Kidney (tissue), 14 donors: ENCODE results near the gene OR10H4. TPM values are rescaled to one million over a fixed set of nuclear protein-coding genes. Genes with fewer than 3 reads are reported as not detected.
"Not testable (repeated sequence)": the region's sequence is repeated elsewhere in the genome, so short reads cannot be mapped to it uniquely, and the experiment has no call there.

Experiments used
- DNase-seq, 5 donors: peaks; one replicate each; pipeline ENCODE4 v3.0.0-alpha.2; 2013 to 2020
- FAIRE-seq: peaks from 2 replicates; lab custom pipeline; 2012; peaks lifted over from hg19 to GRCh38; lab: Jason Lieb, UNC
- H3K27ac ChIP-seq, 2 donors: one replicate each; pipeline ENCODE4 v1.7.0; 2013; ENCODE audit warnings: low read depth in 2 of 2, low read length in 2 of 2, inconsistent platforms in 1 of 2
- H3K27me3 ChIP-seq: one replicate; pipeline ENCODE4 v1.7.1; 2013; ENCODE audit warnings: low read length, inconsistent platforms; ENCODE audit not compliant: control insufficient read depth, insufficient read depth
- H3K36me3 ChIP-seq, 3 donors: one replicate each; pipeline versions ENCODE4 v1.7.0 to v1.7.1; 2013; ENCODE audit warnings: low read length in 3 of 3, control low read depth in 1 of 3, inconsistent platforms in 1 of 3; ENCODE audit not compliant: insufficient read depth in 3 of 3, control insufficient read depth in 2 of 3
- H3K4me1 ChIP-seq, 3 donors: one replicate each; pipeline versions ENCODE4 v1.7.0 to v1.7.1; 2013; ENCODE audit warnings: low read length in 3 of 3, inconsistent platforms in 1 of 3, low read depth in 1 of 3; ENCODE audit not compliant: control insufficient read depth in 2 of 3, insufficient read depth in 2 of 3
- H3K4me3 ChIP-seq, 3 donors: one replicate each; pipeline versions ENCODE4 v1.7.0 to v1.8.1; 2013; ENCODE audit warnings: low read length in 3 of 3, control low read depth in 1 of 3, inconsistent platforms in 1 of 3
- H3K9ac ChIP-seq, 3 donors: one replicate each; pipeline versions ENCODE4 v1.7.0 to v1.7.1; 2013; ENCODE audit warnings: low read length in 3 of 3, control low read depth in 1 of 3, inconsistent platforms in 1 of 3
- H3K9me3 ChIP-seq, 3 donors: one replicate each; pipeline versions ENCODE4 v1.7.0 to v1.7.1; 2013; ENCODE audit warnings: low read length in 3 of 3, control low read depth in 1 of 3, inconsistent platforms in 1 of 3; ENCODE audit not compliant: control insufficient read depth in 2 of 3, insufficient read depth in 1 of 3
- intact Hi-C: fragments of 100-400 bp; cut with DNase I; formaldehyde crosslinking; loops from one replicate; pipeline ENCODE4 v1.11.1; 2022
- polyA plus RNA-seq: library from polyadenylated mRNA; stranded (reverse); fragments of 350-450 nt; fragmentation: Illumina TruSeq; extraction: RNeasy Lipid Tissue Mini Kit (QIAGEN cat#74804); gene quantifications from one replicate; pipeline ENCODE4 v1.2.3, GENCODE V29; 2014; ENCODE audit warnings: low read depth, low replicate concordance; ENCODE audit not compliant: insufficient read depth
- total RNA-seq: library from RNA; stranded (reverse); fragmentation: NEBNext Ultra II Directional; extraction: Animal tissue kit (Norgen Biotek cat#: 25700); gene quantifications from one replicate; pipeline ENCODE4 v1.2.1, GENCODE V29; 2021
- TF ChIP-seq, protein P1 (sequence below): IDR thresholded peaks from 3 replicates; pipeline ENCODE4 v1.5.1; 2012; ENCODE audit warnings: mild to moderate bottlenecking, moderate library complexity, borderline replicate concordance; ENCODE audit not compliant: insufficient read depth; ENCODE audit errors: extremely low read depth
- donor health status: control.
- donor health status: control.
- donor health status: control.
- donor health status: control.
- donor health status: control.
- donor health status: DM: yes; HTN: yes; CAD: no.
- donor health status: Normal renal cell carcinoma (clear cell type).

OR10H4 gene
- total and polyA plus RNA-seq, 2 donors from 2014 or later: not detected

DNA sequence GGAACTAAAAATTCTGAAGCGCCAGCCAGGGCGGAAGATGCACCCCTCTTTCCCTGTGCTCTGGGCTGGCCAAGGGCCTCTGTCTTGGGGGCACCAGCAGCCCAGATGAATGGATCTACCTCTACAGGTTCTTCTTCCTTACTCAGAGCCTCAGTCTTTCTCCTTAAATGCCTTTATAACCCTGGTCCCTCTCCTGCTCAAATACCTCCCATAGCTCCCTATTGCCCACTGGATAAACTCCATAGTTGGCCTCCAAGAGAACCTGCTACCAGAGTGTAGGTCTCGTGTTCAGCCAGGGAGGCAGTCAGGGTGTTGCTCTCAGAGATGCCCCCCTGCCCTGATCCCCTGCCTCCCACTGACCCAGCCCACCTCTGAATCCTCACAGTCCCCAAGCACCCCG is 30.5 kb downstream of the OR10H4 start:
- no peak for DNase-seq
- FAIRE-seq: no peak
- peaks cover 0 to 3% (median 2%) of the 10 kb centered on the region in 3 donors for H3K9me3 ChIP-seq
- TF ChIP-seq, protein P1, sequence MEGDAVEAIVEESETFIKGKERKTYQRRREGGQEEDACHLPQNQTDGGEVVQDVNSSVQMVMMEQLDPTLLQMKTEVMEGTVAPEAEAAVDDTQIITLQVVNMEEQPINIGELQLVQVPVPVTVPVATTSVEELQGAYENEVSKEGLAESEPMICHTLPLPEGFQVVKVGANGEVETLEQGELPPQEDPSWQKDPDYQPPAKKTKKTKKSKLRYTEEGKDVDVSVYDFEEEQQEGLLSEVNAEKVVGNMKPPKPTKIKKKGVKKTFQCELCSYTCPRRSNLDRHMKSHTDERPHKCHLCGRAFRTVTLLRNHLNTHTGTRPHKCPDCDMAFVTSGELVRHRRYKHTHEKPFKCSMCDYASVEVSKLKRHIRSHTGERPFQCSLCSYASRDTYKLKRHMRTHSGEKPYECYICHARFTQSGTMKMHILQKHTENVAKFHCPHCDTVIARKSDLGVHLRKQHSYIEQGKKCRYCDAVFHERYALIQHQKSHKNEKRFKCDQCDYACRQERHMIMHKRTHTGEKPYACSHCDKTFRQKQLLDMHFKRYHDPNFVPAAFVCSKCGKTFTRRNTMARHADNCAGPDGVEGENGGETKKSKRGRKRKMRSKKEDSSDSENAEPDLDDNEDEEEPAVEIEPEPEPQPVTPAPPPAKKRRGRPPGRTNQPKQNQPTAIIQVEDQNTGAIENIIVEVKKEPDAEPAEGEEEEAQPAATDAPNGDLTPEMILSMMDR: no peak
- intact Hi-C loops: no loop called here
- no peak overlapping the region for H3K27ac ChIP-seq
- no peak overlapping the region for H3K9ac ChIP-seq
- no peaks in the 10 kb centered on the region for H3K4me1 ChIP-seq
- no peaks in the 10 kb centered on the region for H3K27me3 ChIP-seq
- H3K36me3 ChIP-seq: no peaks in the 10 kb centered on the region
- no peak overlapping the region for H3K4me3 ChIP-seq

DNA sequence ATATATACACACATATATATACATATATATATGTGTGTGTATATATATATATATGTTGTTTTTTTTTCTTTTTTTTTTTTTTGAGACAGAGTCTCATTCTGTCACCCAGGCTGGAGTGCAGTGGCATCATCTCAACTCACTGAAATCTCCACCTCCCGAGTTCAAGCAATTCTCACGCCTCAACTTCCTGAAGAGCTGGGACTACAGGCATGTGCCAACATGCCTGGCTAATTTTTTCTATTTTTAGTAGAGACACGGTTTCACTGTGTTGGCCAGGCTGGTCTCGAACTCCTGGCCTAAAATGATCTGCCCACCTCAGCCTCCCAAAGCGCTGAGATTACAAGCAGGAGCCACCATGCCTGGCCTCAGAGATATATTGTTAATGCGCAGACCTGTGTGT is 37.0 kb downstream of the OR10H4 start:
- H3K27ac ChIP-seq, H3K9ac ChIP-seq, H3K4me1 ChIP-seq, H3K36me3 ChIP-seq, H3K27me3 ChIP-seq, intact Hi-C loops, FAIRE-seq, H3K4me3 ChIP-seq, DNase-seq, H3K9me3 ChIP-seq: not testable (repeated sequence)

DNA sequence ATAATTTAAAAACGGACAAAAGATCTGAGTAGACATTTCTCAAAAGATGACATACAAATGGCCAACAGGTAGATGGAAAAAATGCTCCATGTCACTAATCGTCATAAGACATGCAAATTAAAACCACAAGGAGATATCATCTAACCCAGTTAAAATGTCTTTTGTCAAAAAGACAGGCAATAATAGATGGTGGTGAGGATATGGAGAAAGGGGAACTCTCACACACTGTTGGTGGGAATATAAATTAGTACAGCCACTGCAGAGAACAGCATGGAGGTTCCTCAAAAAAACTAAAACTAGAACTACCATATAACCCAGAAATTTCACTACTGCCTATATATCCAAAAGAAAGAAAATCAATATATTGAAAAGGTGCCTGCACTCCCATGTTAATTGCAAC is 37.9 kb downstream of the OR10H4 start:
- DNase-seq: no peak
- peaks cover 0 to 7% (median 5%) of the 10 kb centered on the region in 3 donors for H3K9me3 ChIP-seq
- intact Hi-C loops: no loop called here
- FAIRE-seq: no peak
- H3K36me3 ChIP-seq: no peaks in the 10 kb centered on the region
- H3K4me1 ChIP-seq: no peaks in the 10 kb centered on the region
- TF ChIP-seq, protein P1: no peak
- H3K4me3 ChIP-seq: no peak overlapping the region
- H3K9ac ChIP-seq: no peak overlapping the region
- H3K27ac ChIP-seq: no peak overlapping the region
- no peaks in the 10 kb centered on the region for H3K27me3 ChIP-seq

DNA sequence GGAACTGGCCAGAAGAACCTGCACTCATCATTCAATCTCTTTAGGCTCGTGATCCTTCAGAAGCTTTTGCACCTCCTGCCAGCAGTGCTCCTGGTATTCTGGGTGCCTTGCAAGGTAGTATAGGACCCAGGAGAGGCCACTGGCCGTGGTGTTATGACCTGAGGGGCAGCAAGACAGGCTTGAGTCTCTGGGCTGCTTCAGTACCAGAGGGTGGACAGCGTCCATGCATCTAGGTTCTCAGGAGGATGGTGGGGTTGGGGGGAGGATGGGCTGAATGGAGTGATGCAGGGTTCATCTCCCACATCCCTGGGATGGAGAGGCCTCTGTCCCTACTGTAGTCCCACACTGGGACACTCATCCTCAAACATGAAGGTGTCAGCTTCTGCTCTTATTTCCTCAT is 41.1 kb downstream of the OR10H4 start:
- H3K27ac ChIP-seq: no peak overlapping the region
- FAIRE-seq (no peak), DNase-seq (no peak)
- H3K4me1 ChIP-seq: no peaks in the 10 kb centered on the region
- H3K27me3 ChIP-seq: no peaks in the 10 kb centered on the region
- H3K4me3 ChIP-seq: no peak overlapping the region
- H3K36me3 ChIP-seq: no peaks in the 10 kb centered on the region
- TF ChIP-seq, protein P1: no peak
- H3K9ac ChIP-seq: no peak overlapping the region
- H3K9me3 ChIP-seq: peaks cover 0 to 3% (median 3%) of the 10 kb centered on the region in 3 donors
- intact Hi-C loops: no loop called here
